Kidney glomerular epithelial cell (primary cell): ENCODE measurements around the gene MAPK9.

ENCODE experiments used
- DNase-seq: peaks from one replicate; lab custom pipeline; 2025; lab: John Stamatoyannopoulos, UW

Gene MAPK9

DNA sequence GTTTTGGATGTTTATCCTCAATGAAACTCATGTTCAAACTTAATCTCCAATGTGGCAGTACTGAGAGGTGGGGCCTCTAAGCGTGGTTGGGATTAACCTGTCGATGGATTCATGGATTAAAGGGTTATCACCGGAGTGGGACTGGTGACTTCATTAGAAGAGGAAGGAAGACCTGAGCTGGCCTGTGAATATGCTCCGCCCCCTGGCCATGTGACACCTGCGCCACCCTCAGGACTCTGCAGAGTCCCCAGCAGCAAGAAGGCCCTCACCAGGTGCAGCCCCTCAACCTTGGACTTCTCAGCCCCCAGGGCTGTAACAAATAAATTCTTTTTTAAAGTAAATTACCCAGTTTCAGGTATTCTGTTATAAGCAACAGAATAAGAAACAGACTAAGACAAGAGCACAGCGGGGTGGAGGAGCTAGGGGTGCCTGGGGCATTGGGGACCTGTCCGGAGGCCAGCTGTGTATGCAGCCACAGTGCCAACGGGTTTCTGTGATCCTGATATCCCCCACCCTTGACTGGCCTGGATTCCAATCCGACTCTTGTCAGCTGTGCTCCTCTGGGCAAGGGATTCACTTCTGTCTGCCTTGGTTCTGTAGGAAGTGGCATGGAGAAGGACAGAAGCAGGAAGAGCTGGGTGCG is 3.2 kb upstream of the MAPK9 start:
- no peak for DNase-seq

DNA sequence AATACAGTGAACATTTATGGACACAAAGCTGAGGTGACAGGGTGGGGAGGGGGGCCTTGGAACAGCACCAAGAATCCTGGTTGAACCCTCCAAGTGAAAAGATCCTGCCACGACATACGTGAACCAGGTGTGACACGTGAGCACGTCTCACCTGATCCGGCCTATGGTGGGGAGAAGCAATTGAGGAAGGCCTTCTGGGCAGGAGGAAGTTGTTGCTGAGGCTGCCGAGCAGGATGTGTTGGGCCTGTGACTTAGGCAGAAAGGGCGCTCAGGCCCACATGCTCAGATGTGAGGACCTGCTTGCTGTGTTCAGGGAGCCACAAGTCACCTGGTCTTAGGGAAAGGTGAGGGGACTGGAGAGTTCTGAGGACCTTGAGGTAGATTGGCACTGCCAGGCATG is 2.5 kb upstream of the MAPK9 start:
- no peak for DNase-seq

DNA sequence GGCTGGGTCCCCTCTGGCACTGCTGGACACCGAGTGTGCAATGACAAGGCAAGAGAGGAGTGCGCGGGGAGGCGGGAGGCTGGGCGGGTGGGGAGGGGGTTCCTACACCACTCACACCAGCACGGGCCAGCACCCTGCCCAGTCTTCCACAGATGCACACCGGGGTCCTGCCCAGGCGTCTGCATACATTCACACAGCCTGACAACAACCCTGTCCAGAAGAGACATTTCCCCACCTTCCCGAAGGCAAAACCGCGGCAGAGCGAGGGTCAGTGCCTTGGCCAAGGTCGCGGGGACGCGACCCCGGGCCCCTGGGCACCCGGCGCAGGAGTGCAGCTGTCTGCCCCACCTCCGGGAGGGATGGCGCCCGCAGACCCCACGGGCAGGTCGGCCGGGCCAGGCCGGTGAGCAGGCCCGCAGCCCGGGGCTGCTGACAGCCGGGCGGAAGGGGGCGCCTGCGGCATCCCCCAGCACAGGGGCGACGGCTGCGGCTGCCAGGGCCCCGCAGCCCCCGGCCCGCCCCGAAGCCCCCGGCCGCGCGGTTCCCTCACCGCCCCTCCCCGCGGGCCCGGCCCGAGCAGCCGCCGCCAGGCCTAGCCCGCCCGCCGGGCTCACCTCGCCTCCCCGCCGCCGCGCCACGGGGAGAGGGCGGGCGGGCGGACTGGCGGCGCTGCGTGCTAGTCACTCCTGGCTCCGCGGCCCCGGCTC is 496 bp downstream of the MAPK9 start:
- no peak for DNase-seq

DNA sequence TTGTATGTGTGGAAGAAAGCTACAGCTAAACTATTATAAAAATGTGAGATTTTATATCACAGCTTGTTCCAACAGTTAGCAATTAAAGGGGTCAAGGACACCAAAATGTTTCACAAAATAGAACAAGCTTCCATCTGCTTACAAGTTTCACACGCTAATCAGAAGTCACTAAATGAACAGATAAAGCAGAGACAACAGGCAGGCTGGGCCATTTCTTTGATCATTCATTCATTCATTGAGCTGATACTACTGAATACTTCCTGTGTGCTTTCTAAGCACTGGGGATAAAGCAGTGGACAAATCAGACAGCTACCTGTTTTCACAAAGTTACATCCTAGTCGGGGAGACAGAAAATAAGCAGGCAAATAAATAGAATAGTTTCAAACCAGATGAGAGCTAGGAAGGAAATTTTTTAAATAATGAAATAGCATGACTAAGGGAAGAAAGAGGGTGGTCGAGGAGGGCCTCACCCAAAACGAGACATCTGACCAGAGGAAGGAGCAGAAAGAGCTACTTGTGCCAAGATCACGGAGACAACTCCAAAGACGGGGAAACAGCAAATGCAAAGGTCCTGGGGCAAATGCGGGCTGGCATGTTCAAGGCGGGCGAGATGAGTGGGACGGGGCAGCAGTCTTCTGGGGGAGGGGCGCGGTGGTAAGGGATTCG is 1.2 kb downstream of the MAPK9 start:
- DNase-seq, result no peak

DNA sequence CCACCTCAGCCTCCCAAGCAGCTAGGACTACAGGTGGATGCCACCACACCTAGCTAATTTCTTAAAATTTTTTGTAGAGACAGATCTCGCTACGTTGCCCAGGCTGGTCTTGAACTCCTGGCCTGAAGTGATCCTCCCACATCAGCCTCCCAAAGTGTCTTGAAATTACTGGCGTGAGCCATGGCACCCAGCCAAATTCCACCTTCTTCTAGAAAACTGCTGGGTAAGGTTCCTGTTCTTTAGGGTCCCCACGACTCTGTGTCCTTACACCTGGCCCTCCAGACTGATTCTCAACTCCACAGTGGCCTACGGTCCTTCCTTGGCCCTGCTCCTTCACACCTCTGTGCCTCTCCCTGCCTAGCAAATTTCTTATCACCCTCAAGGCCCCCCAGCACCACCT is 1.9 kb downstream of the MAPK9 start:
- no peak for DNase-seq

DNA sequence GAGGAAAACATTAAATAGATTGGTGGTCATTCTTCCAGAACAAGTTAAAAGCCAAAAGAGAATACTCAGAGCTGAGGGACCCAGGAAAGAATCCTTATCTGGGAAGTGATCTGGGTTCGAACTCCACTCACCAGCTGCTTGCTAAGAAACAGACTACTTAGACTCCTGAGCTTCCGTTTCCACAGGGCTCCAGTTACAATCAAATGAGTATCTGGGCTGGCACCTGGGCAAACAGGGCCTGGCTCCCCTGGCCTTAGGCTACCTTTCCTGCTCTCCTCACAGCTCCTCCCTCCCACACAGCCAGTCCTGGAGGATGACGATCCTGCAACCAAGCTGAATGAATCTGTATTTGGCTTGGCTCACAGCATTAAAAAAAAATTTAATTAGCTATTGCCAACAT is 2.5 kb downstream of the MAPK9 start:
- DNase-seq, result no peak

DNA sequence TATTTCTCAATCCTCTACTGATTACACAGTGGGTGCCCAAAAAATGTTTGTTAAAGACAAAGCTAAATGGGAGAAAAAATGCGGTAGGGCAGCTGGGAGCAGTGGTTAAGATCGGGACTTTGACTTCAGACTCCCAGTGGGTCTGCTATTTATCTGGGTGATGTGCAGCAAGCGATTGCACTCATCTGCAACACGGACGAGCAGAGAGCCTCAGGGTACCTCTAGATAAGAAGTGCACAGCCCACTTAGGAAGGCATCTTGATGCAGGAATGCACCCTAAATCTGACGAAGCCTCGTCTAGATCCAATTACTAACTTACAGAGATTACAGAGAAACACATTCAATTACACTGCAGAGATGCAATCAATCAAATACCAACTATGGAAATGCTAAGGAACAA is 4.0 kb downstream of the MAPK9 start:
- no peak for DNase-seq

DNA sequence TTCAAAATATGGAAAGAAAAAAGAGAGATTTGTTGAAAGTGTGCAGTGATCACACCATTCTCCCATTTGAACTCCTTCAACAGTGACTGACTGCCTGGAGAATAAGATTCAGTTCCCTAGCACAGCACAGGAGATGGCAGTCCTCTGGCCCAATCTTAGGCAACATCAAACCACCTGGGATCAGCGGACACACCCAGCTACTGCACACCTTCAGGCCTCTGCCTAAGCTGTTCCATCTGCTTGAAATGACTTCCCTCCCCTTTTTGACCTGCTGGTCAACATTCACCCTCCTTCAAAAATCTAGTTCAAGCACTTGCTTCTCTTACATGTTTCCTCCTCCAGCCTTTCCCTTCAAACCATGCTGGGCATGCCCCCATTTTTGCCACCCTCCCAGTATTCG is 4.5 kb downstream of the MAPK9 start:
- no peak for DNase-seq

DNA sequence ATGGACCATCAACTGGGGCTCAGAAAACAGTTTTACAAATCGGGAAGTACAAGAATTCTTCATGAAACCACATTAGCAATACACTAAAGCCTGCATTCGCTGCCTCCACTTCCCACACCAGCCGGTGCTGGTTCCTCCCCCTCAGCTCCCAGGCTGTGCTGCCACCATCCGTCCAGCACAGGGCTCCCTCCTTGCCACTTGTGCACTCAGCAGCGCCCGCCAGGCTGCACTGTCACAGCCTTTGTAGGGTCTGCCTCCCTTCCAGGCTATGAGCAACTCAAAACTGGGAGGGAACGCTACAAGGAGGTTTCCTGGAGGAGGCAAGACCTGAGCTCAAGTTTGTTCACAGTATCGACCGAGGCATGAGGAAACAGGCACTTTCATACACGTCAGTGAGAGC is 7.7 kb downstream of the MAPK9 start:
- no peak for DNase-seq

DNA sequence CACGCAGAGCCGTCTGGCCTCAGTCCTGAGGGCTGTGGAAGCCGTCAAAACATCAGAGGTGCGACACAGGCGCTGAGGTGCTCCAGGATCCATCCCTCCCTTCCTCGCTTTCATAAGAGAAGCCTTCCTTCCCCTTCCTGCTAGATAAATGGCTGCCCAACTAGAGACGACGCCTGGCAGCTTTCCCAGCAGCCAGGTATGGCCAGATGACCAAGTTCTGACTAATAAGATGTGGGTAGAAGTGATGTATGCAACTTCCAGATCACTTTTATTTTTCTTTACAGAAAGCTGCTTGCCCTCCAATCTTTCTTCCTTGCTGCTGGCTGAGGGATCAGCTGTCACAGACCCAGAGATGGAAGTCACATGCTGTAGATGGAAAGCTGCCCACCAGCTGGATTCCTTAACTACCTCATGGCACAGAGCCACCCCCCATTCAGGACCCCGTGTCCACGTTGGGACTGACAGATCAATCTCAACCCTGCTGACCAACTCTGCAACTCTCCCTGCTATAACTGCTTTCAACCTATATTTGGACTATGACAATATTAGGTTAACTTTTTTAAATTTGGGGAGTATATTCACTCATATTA is 8.8 kb downstream of the MAPK9 start:
- no peak for DNase-seq

DNA sequence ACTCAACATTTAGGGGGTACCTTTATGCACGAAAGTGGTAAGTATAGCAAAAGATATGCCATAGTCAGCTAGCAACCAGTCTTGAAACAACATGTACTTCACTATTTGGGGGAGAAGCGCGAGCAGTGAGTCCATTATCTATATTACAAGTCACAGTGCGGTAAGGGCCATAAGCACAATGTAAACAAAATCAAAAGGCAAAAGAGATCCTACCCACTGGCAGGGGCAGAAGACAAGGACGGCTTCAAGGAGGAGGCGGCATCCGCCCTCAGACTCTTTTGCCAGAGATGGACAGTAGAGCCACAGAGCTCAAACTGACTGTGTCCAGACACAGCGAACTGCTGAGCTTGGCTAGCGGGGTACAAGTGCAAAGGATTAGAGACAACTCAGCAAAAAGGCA is 9.6 kb downstream of the MAPK9 start:
- DNase-seq, result no peak

DNA sequence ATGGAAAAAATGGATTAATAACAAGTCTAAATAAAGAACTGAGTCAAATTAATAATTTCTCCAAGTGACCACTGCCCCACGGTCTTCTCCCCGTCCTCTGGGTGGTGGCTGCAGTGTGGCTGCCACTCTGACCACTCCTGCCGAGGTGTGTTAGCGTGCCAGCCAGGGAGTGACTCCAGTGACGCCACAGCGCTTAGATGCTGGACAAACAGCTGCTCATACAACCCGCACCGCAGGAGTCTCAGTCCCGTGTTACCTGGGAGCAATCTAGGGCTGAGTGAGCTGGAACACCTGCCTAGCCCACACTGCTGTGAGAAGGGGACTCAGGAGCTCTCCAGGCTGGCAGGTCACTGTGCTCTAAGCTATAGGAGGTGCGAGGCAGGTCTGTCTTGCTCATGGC is 10.2 kb downstream of the MAPK9 start:
- DNase-seq, result no peak

DNA sequence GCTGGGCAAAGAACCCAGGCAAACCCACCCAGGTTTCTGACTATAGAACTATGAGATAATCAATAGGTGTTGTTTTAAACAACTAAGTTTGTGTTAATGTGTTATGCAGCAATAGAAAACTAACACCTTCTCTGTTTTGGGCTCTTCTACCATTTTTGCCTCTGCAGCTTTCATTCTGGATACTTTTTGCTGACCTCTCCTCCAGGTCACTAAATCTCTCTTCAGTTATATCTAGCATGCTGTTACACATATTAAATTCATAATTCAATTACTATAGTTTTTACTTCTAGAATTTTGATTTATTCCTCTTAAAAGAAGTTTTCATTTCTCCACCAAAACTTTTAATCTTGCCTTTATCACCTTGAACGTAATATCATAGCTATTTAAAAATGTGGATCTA is 17.2 kb downstream of the MAPK9 start:
- DNase-seq, result no peak

DNA sequence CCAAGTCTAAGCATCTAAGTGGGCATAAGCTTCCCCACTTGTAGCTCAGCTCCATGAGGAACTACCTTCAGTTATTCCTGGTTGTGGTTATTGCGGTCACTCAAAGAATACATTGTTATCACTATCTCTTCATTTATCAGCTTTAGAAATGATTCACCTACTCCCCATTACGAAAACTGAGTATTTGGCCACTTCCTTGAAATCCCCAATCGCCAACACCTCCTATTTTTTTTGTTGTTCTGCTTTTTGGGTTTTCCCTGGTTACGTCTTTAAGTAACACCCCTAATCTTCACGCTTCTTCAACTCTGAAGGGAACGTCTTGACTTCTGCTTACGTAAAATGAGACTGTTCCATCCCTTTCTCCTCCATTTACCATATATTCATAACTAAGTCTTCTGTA is 20.7 kb downstream of the MAPK9 start:
- DNase-seq, result no peak

DNA sequence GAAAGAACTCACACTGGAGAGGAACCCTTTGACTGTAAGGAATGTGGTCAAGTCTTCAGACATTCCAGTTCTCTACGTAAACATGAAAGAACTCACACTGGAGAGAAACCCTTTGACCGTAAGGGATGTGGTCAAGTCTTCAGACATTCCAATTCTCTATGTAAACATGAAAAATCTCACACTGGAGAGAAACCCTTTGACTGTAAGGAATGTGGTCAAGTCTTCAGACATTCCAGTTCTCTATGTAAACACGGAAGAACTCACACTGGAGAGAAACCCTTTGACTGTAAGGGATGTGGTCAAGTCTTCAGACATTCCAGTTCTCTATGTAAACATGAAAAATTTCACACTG is 32.6 kb downstream of the MAPK9 start:
- DNase-seq, result no peak

DNA sequence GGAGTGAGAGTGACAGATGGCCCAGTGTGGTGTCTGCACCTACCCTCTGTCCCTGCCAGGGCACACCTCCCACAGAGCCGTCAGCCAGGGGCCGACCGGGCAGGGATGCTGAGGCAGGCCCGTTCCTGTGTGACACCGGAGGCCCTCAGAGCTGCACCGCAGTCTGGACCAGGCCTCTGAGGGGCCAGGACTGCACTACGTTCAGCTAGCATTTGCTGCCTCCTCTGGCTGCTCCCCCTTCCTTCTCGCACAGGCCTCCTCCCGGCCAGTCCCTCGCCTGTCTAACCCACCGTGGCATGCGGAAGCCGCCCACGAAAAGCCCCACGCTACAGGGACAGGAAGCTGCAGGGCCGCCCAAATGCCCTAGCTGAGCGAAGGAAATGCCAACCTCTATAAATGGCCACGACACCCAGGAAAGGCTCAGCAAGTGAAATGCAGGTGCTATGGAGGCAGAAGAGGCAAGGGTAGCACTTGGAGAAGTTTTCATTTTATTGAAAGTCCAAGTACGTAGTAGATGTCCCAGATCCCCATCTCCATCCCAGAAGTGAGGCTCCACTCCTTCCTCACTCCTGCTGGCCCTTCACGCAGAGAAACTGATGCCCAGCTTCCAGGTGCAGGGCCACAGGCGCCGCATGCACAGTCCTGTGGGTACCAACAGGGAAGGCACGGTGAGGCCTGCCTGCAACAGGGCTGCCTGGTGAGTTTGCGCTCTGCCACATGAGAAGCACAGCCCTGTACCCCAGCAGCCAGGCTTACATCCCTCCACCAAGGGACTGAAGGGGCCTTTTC is 38.7 kb downstream of the MAPK9 start:
- no peak for DNase-seq

DNA sequence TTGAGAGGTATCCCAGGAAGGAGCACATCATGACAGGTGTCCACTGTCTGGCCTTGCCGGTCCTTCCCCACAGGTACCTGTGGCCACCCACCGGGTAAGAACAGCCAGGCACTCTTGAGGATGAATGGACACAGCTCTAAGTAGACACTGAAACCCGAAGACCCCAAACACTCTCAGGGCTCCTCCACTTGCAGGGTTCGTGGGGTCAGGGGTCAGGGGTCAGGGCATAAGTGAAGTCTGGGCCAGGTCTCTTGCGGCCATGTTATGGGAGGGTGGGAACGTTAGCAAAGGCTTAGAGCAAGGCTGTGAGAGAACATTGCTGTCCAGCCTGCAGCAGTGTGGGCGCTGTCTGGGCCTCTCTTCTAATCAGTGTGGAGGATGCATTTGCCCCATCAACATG is 40.0 kb downstream of the MAPK9 start:
- no peak for DNase-seq

DNA sequence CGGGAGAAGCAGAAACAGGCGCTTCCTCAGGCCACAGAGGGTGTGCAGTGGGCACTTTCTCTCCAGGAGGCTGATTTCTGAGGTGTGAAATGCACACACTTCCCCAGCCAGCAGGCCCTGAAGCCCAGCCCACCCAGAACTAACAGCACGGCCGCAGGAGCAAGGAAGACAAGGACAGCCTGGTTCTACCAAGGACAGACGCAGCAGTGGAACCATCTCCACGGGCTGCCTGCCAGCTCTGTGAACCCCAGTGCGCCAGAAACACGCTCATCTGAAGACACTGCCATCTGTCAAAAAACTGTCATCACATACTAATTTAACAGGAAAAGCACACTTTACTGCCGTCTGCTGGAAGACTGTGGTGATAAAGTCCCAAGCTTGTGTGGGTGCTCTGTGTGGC is 40.7 kb downstream of the MAPK9 start:
- no peak for DNase-seq

DNA sequence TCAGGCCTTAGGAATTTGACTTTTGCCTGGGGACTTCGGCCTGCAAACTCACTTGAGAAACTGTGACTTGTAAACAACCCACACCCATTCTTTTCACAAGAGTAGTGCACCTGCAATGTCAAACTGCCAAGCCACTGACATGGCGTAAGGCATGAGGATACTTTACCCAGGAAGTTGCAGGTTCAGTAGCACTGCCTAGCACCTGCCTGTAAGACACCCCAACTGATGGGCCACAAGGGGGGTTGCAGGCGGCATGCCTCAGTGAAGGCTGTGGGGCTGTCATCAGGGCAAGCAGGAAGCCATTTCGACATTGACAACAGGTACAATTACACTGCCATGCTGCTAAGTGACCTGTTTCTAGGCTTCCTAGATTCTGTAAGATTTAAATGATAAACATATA is 41.6 kb downstream of the MAPK9 start:
- no peak for DNase-seq

DNA sequence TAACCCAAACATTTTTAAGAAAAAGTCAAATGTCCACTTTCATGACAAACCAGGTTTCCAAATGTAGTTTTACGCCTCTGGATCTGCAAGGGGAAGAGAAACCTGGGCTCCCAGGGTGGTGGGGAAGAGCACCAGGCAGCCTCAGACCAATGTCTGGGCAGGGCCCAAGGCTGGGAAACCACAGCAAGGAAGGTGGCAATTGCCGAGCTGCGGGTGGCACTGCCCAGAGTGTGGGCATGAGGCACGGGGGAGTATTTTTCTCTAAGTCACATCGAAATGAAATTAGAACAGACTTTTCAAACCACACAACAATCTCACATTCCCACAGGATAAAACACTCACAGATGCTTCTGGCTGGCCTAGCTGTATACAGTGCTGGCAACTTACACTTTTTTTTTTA is 50.3 kb downstream of the MAPK9 start:
- no peak for DNase-seq

DNA sequence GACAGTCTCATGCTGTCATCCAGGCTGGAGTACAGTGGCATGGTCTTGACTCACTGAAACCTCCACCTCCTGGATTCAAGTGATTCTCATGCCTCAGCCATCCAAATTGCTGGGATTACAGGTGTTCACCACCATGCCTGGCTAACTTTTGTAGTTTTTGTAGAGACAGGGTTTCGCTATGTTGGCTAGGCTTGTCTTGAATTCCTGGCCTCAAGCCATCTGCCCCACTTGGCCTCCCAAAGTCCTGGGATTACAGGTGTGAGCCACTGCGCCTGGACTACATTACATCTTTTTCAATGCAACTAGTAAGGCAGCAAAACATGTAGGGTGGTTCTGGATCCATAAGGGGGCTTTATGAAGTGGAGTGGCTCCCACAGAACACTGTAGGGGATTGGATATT is 53.3 kb downstream of the MAPK9 start:
- no peak for DNase-seq

DNA sequence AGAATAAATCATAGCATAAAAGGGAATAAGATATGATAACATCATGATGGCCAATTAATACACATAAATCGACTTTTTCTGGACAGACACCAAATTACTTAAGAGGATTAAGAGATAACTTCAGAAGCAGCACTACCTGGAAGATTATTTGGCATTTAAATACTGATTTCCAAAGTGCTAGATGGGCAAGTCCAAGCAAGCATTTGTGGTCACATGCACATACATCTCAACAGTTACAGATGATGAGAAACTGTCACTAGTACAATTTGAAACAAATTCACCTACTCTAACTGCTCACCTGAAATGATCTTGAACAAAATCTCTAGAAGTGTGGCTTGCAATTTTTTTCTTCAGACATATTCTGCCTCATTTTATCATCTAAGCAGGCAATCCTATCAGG is 56.0 kb downstream of the MAPK9 start:
- DNase-seq, result no peak

DNA sequence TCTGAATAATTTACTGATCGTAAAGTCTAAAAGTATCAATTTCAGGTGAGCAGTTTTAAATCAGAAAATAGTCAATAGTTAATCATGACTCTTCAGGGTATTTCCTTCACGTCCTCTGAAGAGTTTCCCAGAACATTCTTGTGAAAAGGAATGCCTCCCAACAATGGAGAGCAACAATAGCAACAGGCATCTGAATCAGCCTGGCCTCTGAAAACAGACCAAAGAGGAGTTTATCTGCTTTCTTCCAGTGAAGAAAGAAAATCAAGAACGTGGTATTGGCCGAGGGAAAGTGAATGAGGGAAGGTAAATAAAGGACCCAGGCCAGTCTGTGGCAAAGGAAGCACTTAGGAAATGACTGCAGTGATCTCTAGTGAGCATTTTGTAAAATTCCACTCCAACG is 56.8 kb downstream of the MAPK9 start:
- no peak for DNase-seq
